RWPE1 (cell line): ENCODE measurements around the gene XRRA1.
A peak's percentile ranks its signal among the peaks of the same experiment; 100 is the strongest.
"Not testable (repeated sequence)": the region's sequence is repeated elsewhere in the genome, so short reads cannot be mapped to it uniquely, and the experiment has no call there.

Source experiments
- CTCF ChIA-PET: fragments of 350-600 bp; sonication (Branson Sonifier 250); formaldehyde crosslinking; extraction: SDS; loops from one replicate; lab custom pipeline; 2021; lab: Yijun Ruan, JAX
- POLR2A ChIA-PET: fragments of 400-600 bp; formaldehyde crosslinking; extraction: SDS; loops from one replicate; lab custom pipeline; 2020; ENCODE audit warnings: antibody characterized with exemption; ENCODE audit not compliant: low non-redundant PET; lab: Yijun Ruan, JAX
- DNase-seq: peaks from one replicate; pipeline ENCODE4 v3.0.0; 2012; ENCODE audit warnings: low spot score
- H3K27ac ChIP-seq: fragments of 450-650 bp; 2 replicates; pipeline ENCODE4 v1.5.1; 2017
- CTCF ChIP-seq: fragments of 450-650 bp; conservative IDR thresholded peaks from 2 replicates; pipeline ENCODE4 v1.5.1; 2017; ENCODE audit warnings: low read depth, mild to moderate bottlenecking

The XRRA1 gene

GRCh38 chr11:74948898-74949752 lies at the start of gene XRRA1, which contains the start of gene SPCS2:
TSS of gene XRRA1 (minus strand) at chr11:74949091. CDS start at chr11:74940878, 8,213 bp downstream.
TSS of gene SPCS2 (plus strand) at chr11:74949266. CDS start at chr11:74949286, 20 bp downstream.
- H3K27ac ChIP-seq: peak within 1 kb of the TSS; percentile 76
- POLR2A ChIA-PET: interaction anchor here (0.6 to 1.2 kb wide), 2 partner anchors 16 to 40 kb away, joined by 4 to 7 read pairs; no protein-coding TSS in a partner anchor
- CTCF ChIA-PET: interaction anchor here (0.7 kb wide), 1 partner anchor 292 kb away, joined by 4 read pairs; no protein-coding TSS in a partner anchor
- TF ChIP-seq CTCF: no peak
- DNase-seq: peak; percentile 95

GRCh38 chr11:74992852-74993251 lies 44.0 kb upstream of the XRRA1 start:
- CTCF ChIA-PET: interaction anchor here (0.6 kb wide), 1 partner anchor 539 kb away, joined by 3 read pairs; no protein-coding TSS in a partner anchor
- POLR2A ChIA-PET: no interaction called here
- DNase-seq: no peak
- TF ChIP-seq CTCF: no peak
- no peak overlapping the region for H3K27ac ChIP-seq

GRCh38 chr11:74990941-74991340 lies 42.0 kb upstream of the XRRA1 start:
- CTCF ChIA-PET: no interaction called here
- no peak for TF ChIP-seq CTCF
- POLR2A ChIA-PET: no interaction called here
- no peak overlapping the region for H3K27ac ChIP-seq
- no peak for DNase-seq

GRCh38 chr11:74990150-74990549 lies 41.3 kb upstream of the XRRA1 start:
- H3K27ac ChIP-seq, DNase-seq, CTCF ChIA-PET: not testable (repeated sequence)
- POLR2A ChIA-PET: interaction anchor here (1.1 kb wide), 1 partner anchor 41 kb away, joined by 4 read pairs; the partner anchor contains the start of genes SPCS2 and XRRA1

GRCh38 chr11:74989260-74989638 lies 40.4 kb upstream of the XRRA1 start:
- DNase-seq: no peak
- POLR2A ChIA-PET: interaction anchor here (0.5 to 1.1 kb wide), 2 partner anchors 41 to 130 kb away, joined by 4 read pairs; partner anchors contain the start of genes SPCS2 and XRRA1

GRCh38 chr11:74988541-74989259 lies 39.8 kb upstream of the XRRA1 start, which contains the start of gene NEU3:
TSS of gene NEU3 (plus strand) at chr11:74988933. CDS start at chr11:74989061, 128 bp downstream.
- DNase-seq: peak; percentile 84
- H3K27ac ChIP-seq: peak within 1 kb of the TSS; percentile 81
- ChIA-PET CTCF (interaction anchor here (0.5 to 1.0 kb wide), 6 partner anchors 9 to 590 kb away, joined by 3 to 4 read pairs (median 3); no protein-coding TSS in a partner anchor), POLR2A (interaction anchor here (0.5 to 1.1 kb wide), 2 partner anchors 40 to 131 kb away, joined by 4 read pairs; partner anchors contain the start of genes SPCS2 and XRRA1)
- no peak for TF ChIP-seq CTCF

More at GRCh38 chr11:74989260-74989638, 40.4 kb upstream of the XRRA1 start:
- peak overlapping the region; percentile 81 for H3K27ac ChIP-seq
- CTCF ChIA-PET: interaction anchor here (0.5 to 1.0 kb wide), 5 partner anchors 9 to 590 kb away, joined by 3 to 4 read pairs (median 3); no protein-coding TSS in a partner anchor
- no peak for TF ChIP-seq CTCF
